ENCODE results near the gene H2BK1.

The H2BK1 gene

DNA sequence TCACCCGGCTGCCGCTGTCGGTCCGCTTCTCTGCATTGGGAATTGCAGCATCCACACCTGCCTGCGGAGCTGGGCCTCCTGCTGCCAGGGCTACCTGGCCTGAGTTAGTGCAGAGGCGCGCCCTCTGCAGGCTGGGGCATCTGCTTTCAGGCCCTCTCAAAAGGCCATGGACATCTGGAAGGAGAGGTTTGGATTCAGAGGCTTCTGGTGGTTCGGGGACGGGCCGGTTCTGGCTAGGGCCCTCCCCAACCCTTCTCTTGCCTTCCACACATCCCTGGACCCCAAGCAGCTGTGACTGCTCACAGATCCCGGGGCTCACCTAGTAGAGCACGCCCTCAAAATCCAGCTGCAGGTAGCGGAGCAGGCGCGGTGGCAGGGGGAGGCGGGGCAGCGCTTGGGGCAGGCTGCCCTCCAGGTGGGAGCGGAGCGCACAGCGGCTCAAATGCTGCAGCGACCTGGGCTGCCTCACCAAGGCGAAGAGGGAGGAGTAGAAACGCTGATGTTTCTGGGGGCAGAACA is 34.4 kb downstream of the H2BK1 start:
- FAIRE-seq, result no peak

DNA sequence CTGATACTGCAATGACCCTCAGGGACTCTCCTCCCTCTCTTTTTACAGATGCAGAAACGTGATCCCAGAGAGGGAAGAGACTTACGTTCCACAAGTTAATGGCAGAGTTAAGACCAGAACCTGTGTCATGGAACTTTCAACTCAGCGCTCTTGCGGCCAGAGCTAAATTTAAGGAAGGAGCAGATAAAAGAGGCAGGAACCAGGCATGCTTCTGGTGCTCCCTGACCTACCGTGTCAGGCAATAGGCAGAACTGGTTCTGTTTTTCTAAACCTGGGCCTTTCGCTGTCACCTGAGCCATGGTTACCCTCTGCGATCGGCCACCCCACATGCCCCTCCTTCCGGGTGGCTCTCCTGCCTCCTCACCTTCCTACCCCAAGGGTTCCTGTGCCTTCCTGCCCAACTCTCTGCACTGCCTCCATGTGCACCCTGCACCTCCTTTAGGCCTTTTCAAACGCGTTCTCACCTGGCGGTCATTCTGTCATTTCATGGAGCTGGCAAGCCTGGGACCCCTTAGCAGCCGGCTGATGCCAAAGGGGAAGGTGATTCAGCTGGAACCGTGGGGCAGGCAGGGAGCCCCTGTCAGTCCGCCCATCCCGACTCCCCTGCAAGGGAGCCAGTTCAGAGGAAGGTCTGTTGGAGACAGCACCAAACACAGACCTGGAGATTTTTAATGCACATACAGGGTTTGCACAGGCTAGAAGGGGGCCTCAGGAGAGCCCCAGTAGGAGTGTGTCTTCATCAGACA is 35.1 kb downstream of the H2BK1 start:
- no peak for FAIRE-seq

DNA sequence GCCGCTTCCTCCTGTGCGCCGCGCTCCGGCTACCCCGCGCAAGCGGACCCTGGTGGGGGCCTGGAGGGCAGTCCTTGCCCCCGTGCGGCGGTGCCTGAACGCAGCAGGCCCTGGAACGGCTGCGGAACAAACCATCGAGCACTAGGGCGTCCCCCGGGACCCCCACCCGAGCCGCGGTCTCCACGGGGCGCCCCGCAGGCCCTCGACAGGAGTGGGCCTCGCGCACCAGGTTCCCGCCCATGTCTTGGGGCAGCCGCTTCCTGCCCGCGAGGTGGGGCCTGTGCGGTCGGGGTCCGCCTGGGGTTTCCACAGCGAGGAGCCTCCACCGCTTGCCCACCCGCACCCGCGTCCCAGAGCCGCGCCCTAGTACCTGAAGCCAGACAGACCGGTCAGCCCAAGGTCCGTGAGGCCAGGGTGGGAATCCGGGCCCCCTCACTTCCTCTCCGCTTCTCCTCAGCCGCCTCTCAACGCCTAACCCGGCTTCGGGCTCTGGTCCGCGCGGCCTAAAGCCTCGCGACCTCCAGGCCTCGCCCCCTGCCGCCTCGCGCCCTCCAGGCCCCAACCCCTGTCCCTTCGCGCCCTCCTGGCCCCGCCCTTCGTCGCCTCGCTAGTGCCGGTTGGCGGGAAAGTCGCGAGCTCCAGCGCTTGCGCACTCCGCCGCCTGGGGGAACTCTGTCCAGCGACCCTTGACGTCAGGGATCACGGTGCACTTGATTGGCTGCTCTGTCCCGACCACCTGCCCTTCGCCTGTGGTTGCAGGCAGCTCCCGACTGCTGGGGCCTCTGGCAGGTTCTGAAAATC is 35.8 kb downstream of the H2BK1 start:
- no peak for FAIRE-seq

GRCh38 chr7:151173386-151174245 is 36.7 kb downstream of the H2BK1 start:
- FAIRE-seq, result no peak

DNA sequence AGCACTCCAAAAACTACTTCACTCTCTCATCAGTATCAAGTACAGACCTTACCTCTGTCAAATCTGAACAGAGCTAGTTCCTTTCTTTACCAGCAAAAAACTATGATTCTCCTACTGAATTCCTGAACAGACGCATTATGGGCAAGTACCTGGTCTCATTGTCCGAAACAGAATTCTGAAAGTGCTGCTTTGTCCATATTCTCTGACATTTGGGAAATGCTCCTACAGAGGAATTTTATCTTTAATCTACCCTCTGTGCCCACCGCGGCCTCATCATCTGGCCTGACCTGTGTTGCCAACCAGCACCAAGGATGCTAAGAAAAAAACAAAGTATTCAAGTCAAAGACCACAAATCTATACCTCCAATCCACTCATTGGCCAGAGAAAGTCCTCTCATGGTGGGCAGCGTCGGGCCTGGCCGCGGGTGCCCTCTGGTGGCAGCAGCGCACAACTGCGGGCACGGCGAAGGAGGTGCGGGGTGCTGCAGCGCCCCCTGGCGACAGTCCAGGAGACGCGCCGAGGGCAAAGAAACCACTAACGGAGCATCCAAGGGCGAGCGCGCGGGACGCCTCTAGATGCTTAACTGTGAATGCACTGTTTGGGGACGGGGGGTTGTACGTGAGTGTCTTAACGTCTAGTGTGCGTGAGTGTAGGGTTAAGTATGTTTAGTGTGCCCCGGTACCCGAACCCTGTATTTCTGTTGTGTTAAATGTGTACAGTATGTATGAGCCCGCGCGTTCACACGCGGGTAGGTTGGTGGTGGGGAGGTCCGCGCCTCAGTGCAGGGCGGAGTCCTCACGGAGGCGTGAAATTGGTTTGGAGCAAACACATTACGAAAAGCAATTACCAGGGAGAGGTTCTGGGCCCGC is 37.8 kb downstream of the H2BK1 start:
- peak; percentile 88 for FAIRE-seq

- FAIRE-seq, result no peak
These were observed 41.5 kb downstream of the H2BK1 start for GRCh38 chr7:151168787-151169162.

- no peak for FAIRE-seq
These were observed 42.1 kb downstream of the H2BK1 start for GRCh38 chr7:151168003-151168786.

- no peak for FAIRE-seq
These were observed 42.9 kb downstream of the H2BK1 start, which contains the start of gene GBX1 for GRCh38 chr7:151167197-151167961. Gene GBX1 (minus strand): TSS chr7:151167694. CDS start chr7:151167548, 146 bp downstream.

DNA sequence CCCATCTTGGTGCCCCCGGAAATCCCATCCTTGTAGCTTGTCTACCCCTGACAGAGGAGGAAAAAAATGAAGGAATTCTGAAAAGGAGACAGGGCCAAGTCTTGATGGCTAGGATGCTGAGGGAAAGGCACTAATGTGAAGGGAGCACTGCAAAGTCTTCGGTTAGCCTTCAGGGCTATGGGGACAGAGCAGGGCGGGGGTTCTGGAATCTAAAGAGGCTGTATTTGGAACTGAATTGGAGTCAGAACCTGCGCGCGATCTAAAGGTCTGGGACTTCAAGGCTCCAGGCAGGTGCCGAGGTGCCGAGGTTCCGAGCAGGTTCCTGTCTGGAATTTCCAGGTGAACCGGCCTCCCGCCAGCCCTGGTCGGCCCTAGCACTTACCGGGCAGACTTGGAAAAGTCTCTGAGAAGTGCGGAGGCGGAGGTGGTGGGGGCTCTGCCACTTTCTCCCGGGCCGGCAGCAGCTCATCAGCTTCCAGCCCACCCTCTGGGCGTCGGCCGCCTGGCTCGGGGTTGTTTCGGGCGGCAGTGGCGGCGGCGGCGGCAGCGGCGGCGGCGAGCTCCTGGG is 43.6 kb downstream of the H2BK1 start:
- FAIRE-seq, result no peak

- no peak for FAIRE-seq
These were observed 48.5 kb downstream of the H2BK1 start for GRCh38 chr7:151161757-151162156.

Measured in G401.6 (cell line).